ENCODE measurements around the gene XKR7.
"Not testable (repeated sequence)": the region's sequence is repeated elsewhere in the genome, so short reads cannot be mapped to it uniquely, and the experiment has no call there.

Gene XKR7

DNA sequence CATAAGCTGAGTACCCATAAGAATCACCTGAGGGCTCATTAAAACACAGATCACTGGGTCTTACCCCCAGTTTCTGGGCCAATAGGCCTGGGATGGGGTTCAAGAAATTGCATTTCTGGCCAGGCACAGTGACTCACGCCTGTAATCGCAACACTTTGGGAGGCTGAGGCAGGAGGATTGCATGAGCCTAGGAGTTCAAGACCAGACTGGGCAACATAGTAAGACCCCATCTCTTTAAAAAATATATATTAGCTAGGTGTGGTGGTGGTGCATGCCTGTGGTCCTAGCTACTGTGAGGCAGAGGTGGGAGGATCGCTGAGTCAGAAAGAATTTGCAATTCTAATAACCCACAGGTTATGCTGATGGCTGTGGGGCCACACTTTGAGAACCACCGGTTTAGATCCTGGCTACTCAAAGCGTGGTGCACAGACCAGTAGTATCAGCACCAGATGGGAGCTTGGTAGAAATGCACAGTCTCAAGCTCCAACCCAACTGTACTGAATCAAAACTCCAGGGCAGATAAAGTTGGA lies 44.3 kb downstream of the XKR7 start:
- no peak for DNase-seq (ENCODE audit: low read depth in 3 of 3)

GRCh38 chr20:32013326-32013725 lies 45.4 kb downstream of the XKR7 start:
- no peak for DNase-seq (ENCODE audit: low read depth in 3 of 3)

DNA sequence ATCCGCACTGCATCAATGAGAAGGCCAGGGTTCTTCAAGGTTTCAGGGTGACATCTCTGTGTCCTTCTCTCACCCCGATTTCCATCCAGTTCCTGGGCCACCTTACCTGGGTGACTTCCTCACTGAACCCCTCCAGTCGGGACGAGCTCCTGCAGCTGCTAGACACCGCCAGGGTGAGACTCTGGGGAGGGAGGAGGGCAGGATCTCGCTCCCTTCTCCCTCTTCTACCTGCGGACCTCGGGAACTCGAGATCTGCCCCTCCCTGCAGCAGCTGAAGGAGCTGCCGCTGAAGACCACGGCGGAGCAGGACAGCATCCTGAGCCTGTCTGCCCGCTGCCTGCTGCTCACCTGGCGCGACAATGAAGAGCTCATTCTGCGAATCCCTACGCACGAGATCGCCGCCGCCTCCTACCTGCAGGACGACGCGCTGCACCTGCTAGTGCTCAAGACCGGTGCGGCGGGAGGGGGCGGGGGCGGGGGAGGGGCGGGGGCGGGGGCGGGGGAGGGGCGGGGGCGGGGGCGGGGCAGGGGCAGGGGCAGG lies 49.8 kb downstream of the XKR7 start:
- peak; percentile 4 to 19 (median 16) for DNase-seq (ENCODE audit: low read depth in 3 of 3)

- peak; percentile 8 to 29 (median 26) for DNase-seq (ENCODE audit: low read depth in 3 of 3)
These were observed 50.6 kb downstream of the XKR7 start for GRCh38 chr20:32018269-32019155.

DNA sequence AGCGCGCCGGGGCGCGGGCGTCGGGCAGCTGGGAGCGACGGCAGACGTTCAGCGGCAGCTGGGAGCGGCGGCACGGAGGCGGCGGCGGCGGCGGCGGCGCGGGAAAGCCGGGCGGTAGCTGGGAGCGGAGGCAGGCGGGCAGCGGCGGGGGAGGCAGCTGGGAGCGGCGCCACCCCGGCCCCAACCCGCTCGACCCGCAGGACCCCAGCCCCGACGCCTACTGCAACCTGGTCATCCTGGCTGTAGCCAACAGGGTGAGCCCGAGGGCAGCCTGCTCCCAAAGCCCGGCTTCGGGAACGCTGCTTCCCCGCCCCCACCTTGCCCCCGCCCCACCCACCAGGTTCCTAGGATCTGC lies 51.2 kb downstream of the XKR7 start:
- no peak for DNase-seq (ENCODE audit: low read depth in 3 of 3)

GRCh38 chr20:32019563-32020463 lies 51.9 kb downstream of the XKR7 start:
- no peak for DNase-seq (ENCODE audit: low read depth in 3 of 3)

DNA sequence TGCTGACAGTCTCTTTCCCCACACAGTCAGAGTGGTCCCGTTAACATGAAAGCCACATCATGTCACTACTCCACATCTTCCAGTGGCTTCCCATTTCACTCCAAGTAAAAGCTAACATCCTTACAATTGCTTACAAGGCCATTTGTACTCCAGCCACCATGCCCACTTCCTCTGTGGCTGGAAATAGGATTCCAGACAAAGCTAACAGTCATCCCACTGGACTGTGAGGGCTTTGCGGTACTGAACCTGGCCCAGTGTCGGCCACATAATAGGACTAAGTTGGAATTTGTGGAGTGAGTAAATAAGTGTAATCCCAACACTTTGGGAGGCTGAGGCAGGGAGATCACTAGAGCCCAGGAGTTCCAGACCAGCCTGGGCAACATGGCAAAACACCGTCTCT lies 53.1 kb downstream of the XKR7 start:
- no peak for DNase-seq (ENCODE audit: low read depth in 3 of 3)

- DNase-seq (ENCODE audit: low read depth in 3 of 3): no peak
These were observed 56.8 kb downstream of the XKR7 start for GRCh38 chr20:32024683-32025295.

DNA sequence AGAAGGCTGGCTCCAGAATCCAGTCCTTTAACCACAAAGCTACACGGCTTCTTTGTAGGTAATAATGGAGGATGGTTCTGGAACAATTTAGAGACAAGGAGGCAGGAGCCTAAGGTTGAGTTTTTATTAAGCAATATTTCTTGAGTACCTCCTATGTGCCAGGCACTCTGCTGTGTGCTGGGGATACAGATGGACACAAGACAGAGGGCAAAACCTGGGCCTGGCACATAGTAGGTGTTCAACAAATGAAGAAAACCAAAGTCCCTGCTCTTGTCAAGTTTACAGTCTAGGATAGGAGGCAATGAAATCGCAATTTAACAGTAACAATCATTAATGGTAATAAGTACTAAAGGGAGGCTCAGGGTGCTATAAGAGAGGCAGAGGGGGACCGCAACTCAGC lies 59.7 kb downstream of the XKR7 start:
- no peak for DNase-seq (ENCODE audit: low read depth in 3 of 3)

DNA sequence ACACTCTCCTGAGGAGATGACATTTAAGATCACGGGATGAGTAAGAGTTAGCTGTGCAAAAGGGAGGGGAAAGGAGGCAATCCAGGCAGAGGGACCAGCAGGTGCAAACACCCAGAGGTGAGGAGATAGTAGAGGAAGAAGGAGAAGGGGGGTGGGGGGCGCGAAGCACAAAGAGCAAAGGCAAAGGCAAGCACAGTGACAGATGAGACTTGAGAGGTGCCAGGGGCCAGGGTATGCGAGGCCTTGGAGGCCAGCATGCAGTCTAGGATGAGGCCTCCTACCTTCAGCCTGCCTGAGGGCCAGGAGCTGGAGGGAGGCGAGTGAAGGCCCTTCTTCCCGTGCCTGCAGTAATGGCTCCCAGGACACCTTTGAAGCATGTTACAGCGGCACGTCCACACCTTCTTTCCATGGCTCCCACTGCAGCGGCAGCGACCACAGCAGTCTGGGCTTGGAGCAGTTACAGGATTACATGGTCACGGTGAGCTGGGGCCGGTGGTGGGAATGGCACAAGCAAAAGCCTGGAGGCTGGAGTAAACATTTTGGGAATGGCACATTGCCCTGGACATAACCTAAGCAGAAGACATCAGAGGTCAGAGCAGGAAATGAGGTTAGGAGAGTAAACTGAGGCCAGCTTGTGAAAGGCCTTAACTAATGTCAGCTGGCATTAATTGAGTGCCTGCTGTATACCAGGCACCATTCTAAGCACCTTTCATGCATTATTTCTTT lies 60.9 kb downstream of the XKR7 start:
- DNase-seq (ENCODE audit: low read depth in 3 of 3): no peak

GRCh38 chr20:32029561-32029960 lies 61.6 kb downstream of the XKR7 start:
- no peak for DNase-seq (ENCODE audit: low read depth in 3 of 3)

DNA sequence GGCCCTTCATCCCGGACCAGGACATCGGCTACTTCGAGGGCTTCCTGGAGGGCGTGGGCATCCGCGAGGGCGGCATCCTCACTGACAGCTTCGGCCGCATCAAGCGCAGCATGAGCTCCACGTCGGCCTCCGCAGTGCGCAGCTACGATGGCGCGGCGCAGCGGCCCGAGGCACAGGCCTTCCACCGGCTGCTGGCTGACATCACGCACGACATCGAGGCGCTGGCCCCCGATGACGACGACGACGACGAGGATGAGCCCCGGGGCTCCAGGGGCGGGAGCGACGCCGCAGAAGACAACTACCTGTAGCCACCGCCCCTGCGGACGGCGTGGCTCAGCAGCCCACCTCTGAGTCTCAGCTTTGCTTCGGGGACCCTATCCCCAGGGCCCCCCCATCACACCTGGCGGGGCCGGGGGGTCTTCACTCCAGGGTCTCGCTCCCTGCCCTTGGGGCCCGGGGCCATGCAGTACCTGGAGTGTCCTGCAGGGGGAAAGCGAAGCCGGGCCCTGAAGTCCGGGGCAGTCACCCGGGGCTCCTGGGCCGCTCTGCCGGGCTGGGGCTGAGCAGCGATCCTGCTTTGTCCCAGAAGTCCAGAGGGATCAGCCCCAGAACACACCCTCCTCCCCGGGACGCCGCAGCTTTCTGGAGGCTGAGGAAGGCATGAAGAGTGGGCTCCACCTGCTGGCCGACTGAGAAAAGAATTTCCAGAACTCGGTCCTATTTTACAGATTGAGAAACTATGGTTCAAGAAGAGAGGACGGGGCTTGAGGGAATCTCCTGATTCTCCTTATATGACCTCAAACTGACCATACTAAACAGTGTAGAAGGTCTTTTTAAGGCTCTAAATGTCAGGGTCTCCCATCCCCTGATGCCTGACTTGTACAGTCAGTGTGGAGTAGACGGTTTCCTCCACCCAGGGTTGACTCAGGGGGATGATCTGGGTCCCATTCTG lies 63.3 kb downstream of the XKR7 start:
- DNase-seq (ENCODE audit: low read depth in 3 of 3): peak; percentile 32 to 45 (median 35)

DNA sequence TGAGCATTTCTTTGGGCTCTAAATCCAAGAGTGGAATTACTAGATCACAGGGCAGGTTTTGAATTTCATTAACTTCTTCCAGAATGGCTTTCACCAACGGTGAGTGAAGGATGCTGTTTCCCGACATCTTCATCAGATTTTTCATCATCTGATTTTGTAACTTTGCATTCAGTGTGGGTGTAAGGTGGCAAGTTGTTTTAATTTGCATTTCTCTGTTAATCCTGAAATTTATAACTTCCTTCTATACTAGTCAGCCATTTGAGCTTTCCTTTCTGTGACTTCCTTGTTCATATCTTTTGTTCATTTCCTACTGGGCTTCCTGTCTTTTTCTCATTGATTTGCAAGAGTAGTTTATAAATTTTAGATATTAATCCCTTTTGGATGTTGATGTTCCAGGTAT lies 65.4 kb downstream of the XKR7 start:
- DNase-seq (ENCODE audit: low read depth in 3 of 3): no peak

DNA sequence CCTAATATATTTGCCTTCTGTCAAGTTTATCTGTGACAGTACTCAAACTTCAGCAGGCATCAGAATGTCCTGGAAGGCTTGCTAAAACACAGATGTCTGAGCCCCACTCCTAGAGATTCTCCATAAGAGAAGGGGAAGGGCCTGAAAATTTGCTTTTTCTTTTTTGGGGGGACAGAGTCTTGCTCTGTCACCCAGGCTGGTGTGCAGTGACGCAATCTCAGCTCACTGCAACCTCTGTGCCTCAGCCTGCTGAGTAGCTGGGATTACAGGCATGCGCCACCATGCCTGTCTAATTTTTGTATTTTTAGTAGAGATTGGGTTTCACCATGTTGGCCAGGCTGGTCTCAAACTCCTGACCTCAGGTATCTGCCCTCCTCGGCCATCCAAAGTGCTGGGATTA lies 65.8 kb downstream of the XKR7 start:
- not testable (repeated sequence) for DNase-seq (ENCODE audit: low read depth in 3 of 3)

DNA sequence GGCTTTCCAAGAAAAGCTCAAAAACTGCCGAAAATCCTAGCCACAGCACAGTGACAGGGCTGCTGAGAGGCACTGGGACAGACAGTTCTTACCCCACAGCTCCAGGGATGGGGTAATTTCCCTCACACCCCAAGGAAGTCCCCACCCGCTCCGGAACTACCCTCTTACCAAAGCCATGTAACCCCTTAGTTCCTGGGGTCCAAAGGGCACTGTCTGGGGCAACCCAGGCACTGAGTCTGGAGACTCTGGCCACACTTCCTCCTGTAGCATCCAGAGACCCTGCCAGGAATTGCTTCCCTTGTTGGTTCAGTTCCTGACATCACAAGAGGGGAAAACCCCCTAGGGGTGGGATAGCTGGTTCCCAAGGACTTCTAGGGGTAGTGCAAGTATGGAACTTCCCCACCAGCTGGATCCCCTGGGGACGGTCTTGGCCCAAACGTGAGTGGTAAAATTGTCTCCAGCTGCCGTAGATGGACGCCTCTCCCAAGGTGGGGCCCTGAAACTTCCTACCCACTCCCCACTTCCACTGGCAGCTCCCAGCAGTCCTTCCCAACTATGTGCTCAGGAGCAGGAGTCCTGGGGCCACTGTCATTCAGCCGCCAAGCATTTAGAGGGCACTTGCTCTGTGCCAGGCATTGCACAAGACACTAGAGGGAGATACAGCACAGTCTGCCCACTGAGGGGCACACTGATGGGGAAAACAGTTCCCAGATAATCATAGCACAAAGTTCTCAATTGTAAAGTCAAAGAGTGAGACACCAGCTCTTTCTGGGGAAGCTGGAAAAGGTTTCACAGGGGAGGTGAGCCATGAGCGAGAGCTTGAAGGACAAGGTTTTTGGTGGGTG lies 66.9 kb downstream of the XKR7 start:
- DNase-seq (ENCODE audit: low read depth in 3 of 3): no peak

- DNase-seq (ENCODE audit: low read depth in 3 of 3): no peak
These were observed 67.5 kb downstream of the XKR7 start for GRCh38 chr20:32035426-32035779.

DNA sequence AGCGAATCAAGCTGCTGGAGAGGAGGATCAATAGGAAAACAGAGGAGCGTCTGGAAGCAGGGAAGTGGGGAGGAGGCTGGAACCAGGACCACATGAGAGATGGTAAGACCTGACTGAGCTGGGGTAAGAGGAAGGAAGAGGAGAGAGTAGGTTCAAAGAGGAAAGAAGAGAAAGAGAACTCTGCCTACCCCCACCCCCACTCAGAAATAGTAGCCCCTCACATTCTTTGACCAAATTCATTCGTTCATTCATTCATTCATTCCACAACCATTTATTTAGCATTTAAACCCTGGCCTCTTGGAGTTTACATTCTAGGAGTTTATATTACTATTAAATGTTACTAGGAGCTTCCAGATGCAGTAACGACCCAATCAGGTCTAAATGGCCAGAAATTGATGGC lies 68.3 kb downstream of the XKR7 start:
- no peak for DNase-seq (ENCODE audit: low read depth in 3 of 3)

GRCh38 chr20:32036716-32037485 lies 69.0 kb downstream of the XKR7 start:
- no peak for DNase-seq (ENCODE audit: low read depth in 3 of 3)

All from stimulated activated CD4-positive, alpha-beta T cell treated with anti-CD3 and anti-CD28 coated beads, TNF-alpha, amount 100 ng/mL, for 4 hours (primary cell).